Urothelium cell line (cell line): ENCODE results near the gene TEX264.
A peak's percentile ranks its signal among the peaks of the same experiment; 100 is the strongest.

Experiments used
- DNase-seq: peaks from one replicate; pipeline ENCODE4 v3.0.0; 2011; ENCODE audit warnings: low spot score, mixed read lengths
- FAIRE-seq: peaks from 2 replicates; lab custom pipeline; 2011; peaks lifted over from hg19 to GRCh38; lab: Jason Lieb, UNC

The TEX264 gene

DNA sequence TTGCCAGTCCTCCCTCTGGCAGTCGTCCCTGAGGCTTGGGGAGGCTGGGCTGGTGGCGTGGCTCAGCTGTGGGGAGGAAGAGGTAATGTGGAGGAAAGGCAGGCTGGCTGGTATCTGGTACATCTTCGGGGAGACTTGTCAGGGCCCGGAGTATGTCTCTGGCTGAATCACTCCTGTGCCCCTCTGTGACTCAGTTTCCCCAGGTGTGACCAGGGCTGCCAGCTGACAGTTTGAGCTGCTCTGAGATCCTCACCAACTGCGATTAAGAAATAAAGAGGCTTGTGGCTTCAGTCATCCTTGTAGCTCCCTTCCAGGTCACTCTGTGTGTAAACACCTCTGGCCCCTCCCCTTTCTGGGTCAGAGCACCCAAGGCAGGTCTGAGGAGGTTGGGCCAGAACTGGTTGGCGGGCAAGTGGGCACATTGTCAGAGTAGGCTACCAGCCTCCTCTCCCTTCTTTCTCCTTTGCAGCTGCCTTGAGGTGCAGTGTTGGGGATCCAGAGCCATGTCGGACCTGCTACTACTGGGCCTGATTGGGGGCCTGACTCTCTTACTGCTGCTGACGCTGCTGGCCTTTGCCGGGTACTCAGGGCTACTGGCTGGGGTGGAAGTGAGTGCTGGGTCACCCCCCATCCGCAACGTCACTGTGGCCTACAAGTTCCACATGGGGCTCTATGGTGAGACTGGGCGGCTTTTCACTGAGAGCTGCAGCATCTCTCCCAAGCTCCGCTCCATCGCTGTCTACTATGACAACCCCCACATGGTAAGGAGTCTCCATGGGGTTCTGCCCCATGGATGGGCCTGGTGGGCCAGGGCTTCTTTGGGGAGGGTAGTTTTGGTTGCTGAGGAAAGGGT lies 3.0 kb downstream of the TEX264 start:
- DNase-seq (no peak), FAIRE-seq (no peak)

DNA sequence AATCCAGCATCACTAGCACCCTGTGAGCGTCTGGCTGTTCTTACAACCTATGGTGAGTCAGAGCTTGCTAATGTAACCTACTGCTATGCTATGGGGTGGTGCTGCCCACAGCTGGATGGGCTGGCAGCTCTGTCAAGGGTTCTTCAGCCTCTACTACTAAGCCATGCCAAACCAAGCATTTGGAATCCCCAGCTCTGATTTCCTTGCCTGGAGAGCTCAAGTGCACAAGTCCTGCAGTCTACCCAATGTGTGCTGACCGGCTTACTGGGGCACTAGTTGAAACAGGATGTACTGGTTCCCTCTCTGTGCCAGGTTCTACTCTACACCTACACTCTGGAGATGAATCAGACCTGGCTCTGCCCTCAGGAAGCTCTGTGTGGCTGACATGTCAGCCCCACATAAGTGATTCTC lies 4.2 kb downstream of the TEX264 start:
- FAIRE-seq: no peak

DNA sequence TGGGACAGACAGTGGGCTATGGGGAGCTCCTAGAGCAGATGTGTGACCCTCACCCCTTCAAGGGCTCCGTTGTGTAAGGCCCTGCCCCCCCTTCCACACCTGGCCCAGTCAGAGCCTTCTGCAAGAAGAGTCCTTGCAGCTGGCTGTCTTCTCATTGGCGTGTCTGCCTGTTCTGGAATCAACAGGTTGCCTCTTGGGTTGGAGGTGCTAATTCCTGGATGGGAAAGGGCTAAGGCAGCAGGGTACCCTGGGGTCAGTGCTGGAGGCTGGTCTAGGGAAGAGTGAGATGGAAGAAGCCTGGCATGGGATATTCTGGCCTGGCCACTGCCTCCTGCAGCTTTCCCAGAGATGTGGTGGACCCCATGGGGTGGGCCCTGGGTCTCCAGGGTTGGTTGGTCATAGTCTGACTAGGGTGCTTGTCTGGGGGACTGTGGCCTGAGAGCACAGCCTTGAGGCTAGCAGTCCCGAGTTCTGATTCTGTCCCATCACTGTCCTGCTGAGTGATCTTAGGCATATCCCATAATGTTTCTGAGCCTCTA lies 5.1 kb downstream of the TEX264 start:
- DNase-seq: no peak
- FAIRE-seq: no peak

More for the DNA sequence above, 4.2 kb downstream of the TEX264 start:
- DNase-seq: no peak

DNA sequence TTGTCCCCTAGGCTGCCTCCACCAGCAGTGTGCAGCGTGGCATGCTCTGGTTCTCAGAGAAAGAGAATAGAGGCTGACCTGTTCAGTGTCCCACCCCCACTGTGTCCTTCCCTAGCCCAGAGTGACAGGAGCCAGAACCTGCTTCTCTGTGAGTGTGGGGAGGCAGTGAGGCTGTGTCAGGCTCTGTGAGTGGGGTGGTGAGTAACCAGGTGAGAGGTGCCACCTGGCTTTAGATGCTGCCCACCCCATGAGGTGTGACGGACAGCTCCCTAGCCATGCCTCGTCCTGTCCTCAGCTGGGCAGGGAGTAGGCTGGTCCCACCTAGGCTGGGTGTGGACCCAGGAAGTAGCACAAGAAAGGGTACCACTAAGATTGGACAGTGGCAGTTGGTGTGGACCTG lies 6.3 kb downstream of the TEX264 start:
- DNase-seq: no peak
- no peak for FAIRE-seq

DNA sequence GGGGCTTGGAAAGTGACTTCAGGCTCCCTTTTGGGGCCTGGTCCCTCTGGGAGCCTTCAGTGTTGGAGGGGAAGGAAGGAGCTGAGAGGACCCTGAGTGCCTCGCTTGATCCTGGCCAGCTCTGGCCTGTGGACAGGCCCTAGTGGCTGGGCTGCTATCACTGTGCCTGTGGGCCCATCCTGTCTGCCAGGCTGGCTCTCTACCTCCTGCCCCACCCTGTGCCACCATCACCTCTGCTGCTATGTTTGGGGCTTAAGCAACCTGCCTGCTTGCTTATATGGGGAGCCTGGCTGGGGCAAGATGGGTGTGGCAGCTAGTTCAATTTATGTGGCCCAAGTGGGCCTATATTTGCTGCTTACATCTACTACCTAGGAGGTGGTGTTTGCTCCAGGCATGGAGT lies 7.1 kb downstream of the TEX264 start:
- DNase-seq (no peak), FAIRE-seq (no peak)

DNA sequence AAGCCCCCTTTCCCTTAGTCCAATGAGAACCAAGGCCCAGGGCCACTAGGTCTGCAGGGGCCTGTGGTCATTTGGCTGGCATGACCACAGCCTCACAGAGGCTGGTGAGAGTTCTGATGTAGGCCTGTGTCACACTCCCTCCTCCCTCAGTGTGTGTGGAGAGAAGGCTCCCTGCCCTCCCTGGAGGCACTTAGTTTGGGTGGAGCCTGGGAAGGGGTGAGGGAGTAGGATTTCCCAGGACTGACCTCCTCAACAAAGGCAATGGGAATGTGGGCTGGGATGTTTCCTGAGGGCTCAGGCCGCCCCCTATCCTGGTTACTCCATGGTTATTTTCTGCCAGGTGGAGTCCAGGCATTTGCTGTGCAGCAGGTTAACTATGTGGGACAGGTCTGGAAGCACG lies 7.6 kb downstream of the TEX264 start:
- DNase-seq (no peak), FAIRE-seq (no peak)

DNA sequence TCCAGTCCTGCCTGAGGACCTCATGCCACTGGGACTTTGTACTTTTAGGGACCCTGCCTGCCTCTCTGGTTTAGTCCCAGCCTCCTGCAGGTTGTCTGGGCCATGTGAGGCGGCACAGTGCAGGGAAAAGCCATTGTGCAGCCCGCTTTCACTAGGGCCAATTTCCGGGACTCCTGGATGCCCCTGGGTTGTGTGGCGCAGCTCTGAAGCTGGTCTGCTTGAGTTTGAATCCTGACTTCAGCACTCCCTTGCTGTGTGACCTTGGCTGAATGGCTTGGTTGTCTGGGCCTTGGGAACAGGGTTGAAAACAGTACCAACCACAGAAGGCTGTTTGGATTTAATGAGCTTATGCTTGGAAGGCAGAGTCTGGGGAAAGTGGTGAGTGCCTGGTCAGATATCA lies 8.3 kb downstream of the TEX264 start:
- FAIRE-seq (no peak), DNase-seq (no peak)

DNA sequence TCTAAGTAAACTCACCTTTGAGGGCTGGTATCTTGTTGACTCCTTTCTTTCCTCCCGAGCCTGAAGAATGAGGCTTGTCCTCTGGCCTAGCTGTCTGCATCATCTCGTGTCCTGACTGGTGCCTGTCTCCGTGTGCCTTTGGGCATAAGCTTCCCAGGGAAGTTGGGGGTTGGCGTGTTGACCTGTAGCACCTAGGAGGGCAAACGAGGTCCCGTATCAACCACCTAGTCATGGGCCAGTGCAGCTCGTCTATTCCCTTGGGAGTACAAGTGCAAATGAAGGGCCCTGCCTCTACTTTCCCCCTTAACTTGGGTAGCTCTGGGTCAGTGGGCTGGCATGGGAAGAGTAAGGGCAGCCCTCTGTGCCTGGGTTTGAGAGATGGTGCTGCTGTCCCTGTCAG lies 8.7 kb downstream of the TEX264 start:
- FAIRE-seq (no peak), DNase-seq (no peak)

DNA sequence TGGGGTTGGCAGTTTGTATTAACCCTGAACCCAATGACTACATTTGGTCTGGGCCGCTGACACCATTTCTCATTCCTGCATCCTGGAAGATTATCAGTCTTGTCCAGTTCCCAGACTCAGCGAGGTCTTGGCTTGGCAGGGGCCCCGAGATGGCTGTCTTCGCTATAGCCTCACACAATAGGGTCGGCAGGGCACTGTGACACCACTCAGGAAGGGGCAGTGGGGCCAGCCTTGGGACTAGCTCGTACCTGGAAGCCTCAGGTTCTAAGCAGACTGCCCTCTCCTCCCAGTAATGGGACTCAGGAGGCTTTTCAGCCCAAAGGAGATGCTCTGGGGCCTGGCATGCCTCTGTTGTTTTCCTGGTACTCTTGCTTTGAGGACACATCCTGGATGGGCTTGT lies 9.1 kb downstream of the TEX264 start:
- DNase-seq (no peak), FAIRE-seq (no peak)

DNA sequence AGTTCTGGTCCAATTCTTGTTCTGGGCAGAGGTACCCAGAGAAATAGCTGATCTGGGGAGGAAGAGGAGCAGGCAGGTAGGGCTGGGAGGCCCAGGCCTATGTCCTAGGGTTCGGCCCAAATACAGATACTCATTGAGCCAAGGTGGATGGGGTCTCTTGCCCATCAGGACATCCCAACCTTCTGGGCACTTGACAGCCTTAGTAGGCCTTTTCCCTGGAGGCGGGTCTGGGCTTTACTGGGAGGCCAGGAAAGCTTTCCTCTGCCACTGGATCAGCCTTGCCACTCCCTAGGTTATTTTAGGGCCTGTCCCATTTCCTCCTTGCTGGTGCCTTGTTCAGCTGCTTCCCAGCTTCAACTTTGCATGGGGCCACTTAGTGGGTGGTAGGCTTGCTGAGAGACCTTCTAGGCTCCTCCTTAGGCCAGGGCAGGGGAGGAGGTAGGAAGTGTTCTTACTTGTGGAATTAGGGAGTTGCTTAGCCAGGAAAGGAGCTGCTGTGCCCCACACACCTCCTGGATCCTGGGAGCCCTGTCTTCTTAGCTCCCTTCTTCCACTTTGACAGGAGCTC lies 9.7 kb downstream of the TEX264 start:
- DNase-seq: no peak
- FAIRE-seq: no peak

DNA sequence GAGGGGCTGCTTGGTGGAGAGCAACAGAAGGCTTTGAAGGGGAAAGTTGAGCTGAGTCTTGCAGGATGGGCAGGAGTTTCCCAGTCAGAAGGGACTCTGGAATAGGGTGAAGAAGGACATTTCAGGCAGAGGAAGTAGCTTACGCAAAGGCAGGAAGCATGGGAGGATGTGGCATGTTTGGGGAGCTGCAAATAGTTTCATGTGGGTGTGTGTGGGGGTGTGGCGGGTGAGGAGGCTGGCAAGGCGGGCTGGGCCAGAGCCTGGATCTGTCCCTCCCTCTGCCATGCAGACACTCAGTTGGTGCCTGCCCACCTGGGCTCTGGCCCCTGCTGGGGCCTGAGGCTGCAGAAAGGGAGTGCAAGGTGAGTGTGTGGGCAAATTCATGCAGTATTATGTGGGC lies 10.4 kb downstream of the TEX264 start:
- FAIRE-seq: no peak
- no peak for DNase-seq

DNA sequence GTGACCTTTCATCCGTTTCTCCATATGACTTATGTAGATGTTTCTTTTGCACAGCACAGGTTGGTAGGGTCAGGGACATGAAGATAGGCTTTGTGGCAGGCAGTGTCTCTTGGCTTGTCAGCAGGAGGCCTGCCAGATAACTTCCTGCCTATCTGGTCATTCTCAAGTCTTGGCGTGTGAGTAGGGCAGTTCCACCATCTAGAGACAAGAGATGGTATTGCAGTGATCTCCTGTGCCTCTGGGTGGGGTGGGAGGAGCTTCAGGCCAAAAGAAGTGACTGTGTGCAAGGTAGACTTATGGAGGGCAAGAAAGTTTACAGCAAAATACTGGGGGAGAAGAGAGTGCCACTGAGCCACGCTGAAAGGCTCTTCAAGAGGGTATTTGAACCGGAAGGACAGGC lies 11.0 kb downstream of the TEX264 start:
- FAIRE-seq (peak; percentile 97), DNase-seq (peak; percentile 87)

DNA sequence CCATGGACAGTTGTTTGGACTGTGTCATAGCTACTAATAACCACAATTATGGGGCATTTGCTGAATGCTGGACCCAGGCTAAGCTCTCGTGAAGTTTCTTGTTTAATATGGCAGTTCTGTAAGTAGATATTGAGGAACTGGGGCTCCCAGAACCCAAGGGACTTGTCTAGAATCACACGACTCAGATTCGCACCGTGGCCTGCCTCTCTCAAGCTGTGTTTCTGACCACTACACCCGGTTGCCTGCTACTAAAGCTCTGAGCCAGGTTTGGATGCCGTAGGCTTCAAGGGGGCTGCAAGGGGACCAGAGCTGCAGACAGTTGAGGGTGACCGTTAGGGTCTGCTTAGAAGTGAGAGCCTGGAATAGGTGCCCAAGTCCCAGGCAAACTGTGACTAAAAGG lies 11.5 kb downstream of the TEX264 start:
- FAIRE-seq (no peak), DNase-seq (no peak)

DNA sequence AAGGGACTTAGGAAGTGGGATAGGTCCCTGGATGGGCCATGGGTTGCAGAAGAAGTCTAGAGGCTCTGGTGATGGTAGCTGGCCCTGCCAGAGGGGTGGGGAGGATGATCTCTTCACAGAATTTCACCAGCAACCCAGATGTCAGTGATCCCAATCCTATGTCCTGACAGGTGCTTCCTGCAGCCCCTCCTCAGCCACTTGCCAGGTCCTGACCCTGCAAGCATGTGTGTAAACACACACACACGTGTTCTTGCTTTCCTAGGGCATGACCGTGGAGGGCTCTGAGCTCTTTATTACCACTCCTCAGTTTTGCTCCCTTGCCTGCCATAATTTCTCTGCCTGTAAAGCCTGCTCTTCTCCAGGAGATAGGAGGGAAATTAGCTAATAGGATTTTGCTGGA lies 12.5 kb downstream of the TEX264 start:
- no peak for FAIRE-seq

DNA sequence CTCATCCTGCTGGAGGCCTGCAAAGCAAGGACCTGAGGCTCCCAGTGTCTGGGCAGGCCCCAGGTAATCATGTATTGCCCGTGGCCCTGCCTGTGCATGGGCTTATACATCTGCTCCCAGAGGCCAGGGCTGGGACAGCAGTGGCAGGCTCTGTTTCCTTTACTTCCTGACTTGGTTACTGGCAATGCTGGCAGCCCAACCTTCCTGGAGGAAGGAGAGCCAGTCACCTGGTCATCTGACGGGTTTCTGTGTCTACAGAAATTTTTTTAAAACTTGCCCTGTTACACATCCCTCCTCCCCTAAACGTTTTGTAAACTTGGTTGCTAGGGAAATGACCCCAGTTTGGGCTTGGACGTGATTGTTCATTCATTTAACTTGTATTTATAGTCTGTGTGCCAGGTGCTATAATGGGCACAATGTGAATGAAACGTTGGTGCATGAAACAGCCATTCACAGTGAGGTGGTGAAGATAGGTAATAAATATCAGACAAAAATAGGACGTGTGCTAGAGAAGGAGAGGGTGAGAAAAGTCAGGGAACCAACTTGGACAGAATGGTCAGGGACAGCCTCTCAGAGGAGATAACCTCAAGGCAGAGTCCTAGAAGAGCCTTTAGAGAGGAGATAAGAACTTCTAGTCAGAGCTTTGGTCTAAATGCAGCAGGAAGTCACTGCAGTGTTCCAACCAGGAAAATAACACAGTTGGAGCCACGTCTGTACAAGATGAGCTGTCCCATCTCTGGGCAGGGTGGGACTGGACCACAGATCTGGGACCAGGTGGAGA lies 14.1 kb downstream of the TEX264 start:
- FAIRE-seq: no peak
- DNase-seq: no peak

More for the DNA sequence above, 12.5 kb downstream of the TEX264 start:
- DNase-seq: no peak

DNA sequence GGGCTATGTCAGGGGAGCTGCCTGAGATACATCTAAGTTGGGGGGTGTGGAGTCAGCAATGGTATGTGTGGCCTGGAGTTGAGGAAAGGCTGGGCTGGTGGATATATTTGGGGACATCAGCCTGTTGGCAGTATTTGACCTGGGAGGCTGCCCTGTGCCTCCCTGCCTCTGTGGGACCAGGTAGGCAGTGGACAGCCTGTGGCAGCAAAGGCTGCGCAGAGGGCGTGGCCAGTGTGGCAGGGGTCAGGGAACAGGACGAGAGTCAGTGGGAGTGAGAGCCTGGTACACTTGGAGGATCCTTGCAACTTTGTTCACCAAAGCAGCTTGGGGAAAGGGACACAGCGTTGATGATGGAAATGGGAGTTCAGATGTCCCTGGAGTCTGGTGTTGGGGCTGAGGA lies 15.0 kb downstream of the TEX264 start:
- DNase-seq: no peak
- no peak for FAIRE-seq

DNA sequence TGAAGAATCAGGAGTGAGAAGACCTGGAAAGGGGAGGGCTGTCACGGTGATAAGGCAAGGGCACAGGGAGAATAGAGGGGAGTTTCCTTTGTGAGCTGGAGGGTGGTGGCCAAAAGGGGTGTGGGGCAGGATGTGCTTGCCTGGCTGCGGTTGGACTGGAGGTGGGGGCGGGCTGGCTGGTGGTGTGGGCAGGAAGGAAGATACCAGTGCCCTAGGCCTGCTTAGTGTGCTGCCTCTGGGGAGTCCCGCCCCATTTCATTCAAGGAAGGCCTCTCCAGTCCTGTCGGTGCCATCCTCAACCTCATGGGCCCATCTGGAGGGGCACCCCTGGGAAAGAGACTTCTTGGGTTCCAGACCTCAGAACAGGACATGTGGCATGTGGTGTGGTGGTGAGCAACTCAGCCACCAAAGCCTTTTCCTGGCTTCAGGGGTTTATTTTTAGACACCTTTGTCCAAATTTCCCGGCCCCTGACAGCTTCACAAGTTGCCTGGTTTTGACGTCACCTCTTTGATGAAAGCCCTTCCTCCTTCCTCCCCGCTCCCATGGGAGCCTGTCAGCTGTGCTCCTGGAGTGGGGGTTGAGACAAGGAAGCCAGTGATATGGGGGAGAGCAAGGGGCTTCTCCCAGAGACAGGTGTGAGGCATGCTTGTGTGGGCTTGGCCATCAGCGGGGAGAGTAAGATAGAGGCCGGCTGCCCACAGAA lies 15.6 kb downstream of the TEX264 start:
- DNase-seq: peak; percentile 69
- FAIRE-seq: no peak

DNA sequence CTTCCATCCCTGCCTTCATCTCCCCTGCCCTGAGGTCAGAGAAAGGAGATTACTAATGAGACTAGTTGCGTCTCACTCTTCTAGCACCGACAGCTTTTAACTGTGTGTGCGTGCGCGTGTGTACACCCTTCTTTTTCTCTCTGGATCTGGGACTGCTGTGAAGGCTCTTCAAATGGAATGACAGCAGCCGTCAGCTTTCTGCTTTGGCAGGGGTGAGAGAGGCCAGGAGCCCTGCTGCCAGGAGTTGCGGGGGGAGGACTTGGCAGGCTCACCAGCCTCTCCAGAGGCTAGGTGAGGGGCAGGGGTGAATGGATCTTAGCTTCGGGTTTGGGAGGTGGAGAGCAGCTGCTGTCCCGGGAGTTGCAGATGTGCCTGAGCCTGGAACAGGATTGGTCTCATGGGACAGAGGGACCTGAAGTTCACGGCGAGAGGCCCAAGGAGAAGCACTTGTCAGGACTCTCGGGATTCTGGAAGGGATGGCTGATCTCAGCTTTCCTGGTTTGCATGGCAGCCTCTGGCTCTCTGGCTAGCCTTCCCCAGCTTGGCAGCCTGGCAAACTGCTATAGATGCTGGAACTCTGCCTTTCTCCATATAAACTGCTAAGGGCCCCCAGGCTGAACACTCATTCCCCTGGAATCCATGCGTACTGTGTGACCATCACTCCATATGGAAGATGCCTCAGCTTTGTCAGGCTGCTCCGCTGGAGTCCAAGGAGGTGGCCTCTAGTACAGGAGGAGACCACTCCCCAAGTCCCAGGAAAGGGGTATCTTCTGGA lies 16.6 kb downstream of the TEX264 start:
- DNase-seq: no peak

DNA sequence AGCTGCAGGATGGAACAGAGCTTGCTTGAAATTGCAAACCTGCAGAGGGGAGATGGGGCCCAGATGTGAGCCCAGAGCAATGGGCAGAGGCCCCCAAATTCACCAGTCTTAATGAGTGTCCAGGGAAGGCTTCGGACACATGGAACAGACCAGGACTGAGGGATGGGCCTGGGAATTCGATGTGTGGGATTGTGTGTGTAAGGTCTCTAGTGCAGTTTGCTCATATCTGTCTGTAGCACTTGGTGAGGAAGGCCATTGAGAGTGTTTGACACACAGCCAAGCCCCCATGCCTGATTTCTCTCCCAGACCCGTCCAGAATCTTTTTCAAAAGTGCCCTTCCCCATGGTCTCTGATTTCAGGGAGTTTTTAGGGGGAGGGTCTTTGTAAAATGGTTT lies 17.2 kb downstream of the TEX264 start:
- FAIRE-seq (no peak), DNase-seq (no peak)

More for the DNA sequence above, 16.6 kb downstream of the TEX264 start:
- FAIRE-seq: no peak

DNA sequence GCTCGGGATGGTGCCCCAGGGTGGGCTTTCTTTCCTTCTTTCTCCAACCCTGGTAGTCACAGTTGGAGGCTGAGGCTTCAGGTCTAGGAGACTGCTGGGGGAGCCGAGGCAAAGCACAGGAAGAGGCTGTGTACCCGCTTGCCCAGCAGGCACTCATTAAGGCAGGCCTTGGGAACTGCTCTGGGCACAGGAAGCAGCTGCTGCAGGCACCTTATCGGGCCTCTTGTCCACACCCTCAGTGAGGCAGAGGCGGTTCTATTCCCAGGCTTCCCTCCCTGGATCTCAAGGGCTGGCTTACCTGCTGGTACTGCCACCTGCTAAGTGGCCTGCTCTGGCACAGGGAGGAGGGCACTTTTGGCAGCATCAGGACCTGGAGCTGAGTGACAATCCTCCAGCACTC lies 20.0 kb downstream of the TEX264 start:
- FAIRE-seq (no peak), DNase-seq (no peak)
